ENCODE data around the gene SPRN.
"Not testable (repeated sequence)": the region's sequence is repeated elsewhere in the genome, so short reads cannot be mapped to it uniquely, and the experiment has no call there.

Gene SPRN

GRCh38 chr10:133418289-133418993 is 6.0 kb downstream of the SPRN start:
- no peak for DNase-seq (ENCODE audit: low read depth, low spot score)
- ChIA-PET CTCF (no interaction called here), POLR2A (no interaction called here)
- TF ChIP-seq, protein P1, sequence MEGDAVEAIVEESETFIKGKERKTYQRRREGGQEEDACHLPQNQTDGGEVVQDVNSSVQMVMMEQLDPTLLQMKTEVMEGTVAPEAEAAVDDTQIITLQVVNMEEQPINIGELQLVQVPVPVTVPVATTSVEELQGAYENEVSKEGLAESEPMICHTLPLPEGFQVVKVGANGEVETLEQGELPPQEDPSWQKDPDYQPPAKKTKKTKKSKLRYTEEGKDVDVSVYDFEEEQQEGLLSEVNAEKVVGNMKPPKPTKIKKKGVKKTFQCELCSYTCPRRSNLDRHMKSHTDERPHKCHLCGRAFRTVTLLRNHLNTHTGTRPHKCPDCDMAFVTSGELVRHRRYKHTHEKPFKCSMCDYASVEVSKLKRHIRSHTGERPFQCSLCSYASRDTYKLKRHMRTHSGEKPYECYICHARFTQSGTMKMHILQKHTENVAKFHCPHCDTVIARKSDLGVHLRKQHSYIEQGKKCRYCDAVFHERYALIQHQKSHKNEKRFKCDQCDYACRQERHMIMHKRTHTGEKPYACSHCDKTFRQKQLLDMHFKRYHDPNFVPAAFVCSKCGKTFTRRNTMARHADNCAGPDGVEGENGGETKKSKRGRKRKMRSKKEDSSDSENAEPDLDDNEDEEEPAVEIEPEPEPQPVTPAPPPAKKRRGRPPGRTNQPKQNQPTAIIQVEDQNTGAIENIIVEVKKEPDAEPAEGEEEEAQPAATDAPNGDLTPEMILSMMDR (IDR thresholded peaks at IDR 0.05; ENCODE audit: insufficient read depth, low read length, missing control alignments): no peak
- H3K4me3 ChIP-seq (ENCODE audit: low read depth, low read length): no peak overlapping the region

DNA sequence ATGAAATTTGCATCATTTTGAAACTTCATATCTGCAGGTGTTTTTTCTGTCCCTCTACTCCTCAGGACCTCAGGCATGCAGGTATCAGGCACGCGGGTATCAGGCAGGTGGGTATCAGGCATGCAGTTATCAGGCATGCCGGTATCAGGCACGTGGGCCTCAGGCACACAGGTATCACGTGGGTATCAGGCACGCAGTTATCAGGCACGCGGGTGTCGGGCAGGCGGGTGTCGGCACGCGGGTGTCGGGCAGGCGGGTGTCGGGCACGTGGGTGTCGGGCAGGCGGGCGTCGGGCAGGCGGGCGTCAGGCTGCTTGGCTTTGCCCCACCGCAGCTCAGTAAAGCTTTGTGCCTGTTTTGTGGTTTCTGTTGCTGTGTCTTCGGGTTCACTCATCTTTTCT is 8.7 kb downstream of the SPRN start:
- no peak overlapping the region for H3K4me3 ChIP-seq (ENCODE audit: low read depth, low read length)

DNA sequence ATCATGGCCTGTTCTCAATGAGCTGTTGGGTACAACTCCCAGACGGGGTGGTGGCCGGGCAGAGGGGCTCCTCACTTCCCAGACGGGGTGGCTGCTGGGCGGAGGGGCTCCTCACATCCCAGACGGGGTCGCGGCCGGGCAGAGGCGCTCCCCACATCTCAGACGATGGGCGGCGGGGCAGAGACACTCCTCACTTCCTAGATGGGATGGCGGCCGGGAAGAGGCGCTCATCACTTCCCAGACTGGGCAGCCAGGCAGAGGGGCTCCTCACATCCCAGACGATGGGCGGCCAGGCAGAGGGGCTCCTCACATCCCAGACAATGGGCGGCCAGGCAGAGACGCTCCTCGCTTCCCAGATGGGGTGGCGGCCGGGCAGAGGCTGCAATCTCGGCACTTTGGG is 10.0 kb downstream of the SPRN start:
- CTCF ChIA-PET; H3K4me3 ChIP-seq (ENCODE audit: low read depth, low read length); DNase-seq (ENCODE audit: low read depth, low spot score); POLR2A ChIA-PET: not testable (repeated sequence)

More for the DNA sequence above, 8.7 kb downstream of the SPRN start:
- ChIA-PET POLR2A (no interaction called here), CTCF (no interaction called here)
- DNase-seq (ENCODE audit: low read depth, low spot score): no peak
- TF ChIP-seq, protein P1 (IDR thresholded peaks at IDR 0.05; ENCODE audit: insufficient read depth, low read length, missing control alignments): no peak

GRCh38 chr10:133412381-133412711 is 12.1 kb downstream of the SPRN start:
- ChIA-PET POLR2A (no interaction called here), CTCF (no interaction called here)
- no peak for DNase-seq (ENCODE audit: low read depth, low spot score)
- H3K4me3 ChIP-seq (ENCODE audit: low read depth, low read length): no peak overlapping the region
- TF ChIP-seq, protein P1 (IDR thresholded peaks at IDR 0.05; ENCODE audit: insufficient read depth, low read length, missing control alignments): no peak

- H3K4me3 ChIP-seq (ENCODE audit: low read depth, low read length): no peak overlapping the region
- POLR2A ChIA-PET: no interaction called here
- DNase-seq (ENCODE audit: low read depth, low spot score): no peak
- TF ChIP-seq, protein P1 (IDR thresholded peaks at IDR 0.05; ENCODE audit: insufficient read depth, low read length, missing control alignments): no peak
- CTCF ChIA-PET: no interaction called here
Measured at GRCh38 chr10:133411523-133412380, 12.7 kb downstream of the SPRN start.

DNA sequence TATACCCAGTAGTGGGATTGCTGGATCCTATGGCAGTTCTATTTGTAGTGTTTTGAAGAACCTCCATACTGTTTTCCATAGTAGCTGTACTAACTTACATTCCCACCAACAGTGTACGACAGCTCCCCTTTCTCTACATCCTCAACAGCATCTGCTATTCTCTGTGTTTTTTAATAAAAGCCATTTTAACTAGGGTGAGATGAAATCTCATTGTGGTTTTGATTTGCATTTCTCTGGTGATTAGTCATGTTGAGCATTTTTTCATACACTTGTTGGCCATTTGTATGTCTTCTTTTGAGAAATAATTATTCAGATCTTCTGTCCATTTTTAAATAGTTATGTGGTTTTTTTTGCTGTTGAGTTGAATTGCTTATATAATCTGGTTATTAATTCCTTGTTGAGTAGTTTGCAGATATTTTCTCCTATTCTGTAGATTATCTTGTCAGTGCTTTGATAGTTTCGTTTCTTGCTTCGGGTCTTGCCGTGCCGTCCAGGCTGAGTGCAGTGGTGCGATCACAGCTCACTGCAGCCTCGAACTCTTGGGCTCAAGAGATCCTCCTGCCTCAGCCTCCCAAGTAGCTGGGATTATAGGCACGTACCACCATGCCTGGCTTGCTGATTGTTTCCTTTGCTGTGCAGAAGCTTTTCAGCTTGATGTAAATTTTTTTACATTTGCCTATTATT is 18.4 kb downstream of the SPRN start:
- DNase-seq (ENCODE audit: low read depth, low spot score): no peak
- ChIA-PET POLR2A (no interaction called here), CTCF (interaction anchor here (1.2 to 1.5 kb wide), 2 partner anchors 15 to 77 kb away, joined by 3 read pairs; no protein-coding TSS in a partner anchor)
- no peak overlapping the region for H3K4me3 ChIP-seq (ENCODE audit: low read depth, low read length)
- TF ChIP-seq, protein P1 (IDR thresholded peaks at IDR 0.05; ENCODE audit: insufficient read depth, low read length, missing control alignments): no peak

Data from AG04449 (cell line).